Measurements from ENCODE around the gene SLC16A12. TPM values are rescaled to one million over a fixed set of nuclear protein-coding genes. Genes with fewer than 3 reads are reported as not detected.
"Not testable (repeated sequence)": the region's sequence is repeated elsewhere in the genome, so short reads cannot be mapped to it uniquely, and the experiment has no call there.

The SLC16A12 gene
- total RNA-seq, 1 experiment from 2014 or later: 1.0 TPM

DNA sequence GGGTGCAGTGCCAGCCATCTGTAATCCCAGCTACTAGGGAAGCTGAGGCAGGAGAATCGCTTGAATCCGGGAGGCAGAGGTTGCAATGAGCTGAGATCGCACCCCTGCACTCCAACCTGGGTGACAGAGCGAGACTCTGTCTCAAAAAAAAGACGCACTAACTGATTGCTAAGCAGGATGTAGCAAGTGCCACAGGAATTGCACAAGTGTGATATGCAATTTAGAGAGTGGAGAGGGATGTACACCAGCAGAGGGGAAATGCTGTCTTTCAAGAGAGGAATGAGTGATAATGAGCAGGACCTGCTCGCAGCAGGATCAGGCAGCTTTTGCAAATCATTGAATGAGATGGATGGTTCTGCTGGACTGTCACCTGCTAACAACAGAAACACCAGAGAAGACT is 13.3 kb upstream of the SLC16A12 start:
- peaks cover 14% of the 10 kb centered on the region for H3K36me3 Mint-ChIP-seq (ENCODE audit: insufficient read depth, unreplicated experiment)
- intact Hi-C loops (cut with micrococcal nuclease; ENCODE audit: unreplicated experiment): no loop called here
- H3K9me3 Mint-ChIP-seq (ENCODE audit: low read depth, unreplicated experiment): no peaks in the 10 kb centered on the region
- H3K4me1 Mint-ChIP-seq (ENCODE audit: low read depth, unreplicated experiment): peaks cover 41% of the 10 kb centered on the region
- no peak overlapping the region for H3K4me3 Mint-ChIP-seq (ENCODE audit: low read depth, unreplicated experiment)
- TF ChIP-seq, protein P1, sequence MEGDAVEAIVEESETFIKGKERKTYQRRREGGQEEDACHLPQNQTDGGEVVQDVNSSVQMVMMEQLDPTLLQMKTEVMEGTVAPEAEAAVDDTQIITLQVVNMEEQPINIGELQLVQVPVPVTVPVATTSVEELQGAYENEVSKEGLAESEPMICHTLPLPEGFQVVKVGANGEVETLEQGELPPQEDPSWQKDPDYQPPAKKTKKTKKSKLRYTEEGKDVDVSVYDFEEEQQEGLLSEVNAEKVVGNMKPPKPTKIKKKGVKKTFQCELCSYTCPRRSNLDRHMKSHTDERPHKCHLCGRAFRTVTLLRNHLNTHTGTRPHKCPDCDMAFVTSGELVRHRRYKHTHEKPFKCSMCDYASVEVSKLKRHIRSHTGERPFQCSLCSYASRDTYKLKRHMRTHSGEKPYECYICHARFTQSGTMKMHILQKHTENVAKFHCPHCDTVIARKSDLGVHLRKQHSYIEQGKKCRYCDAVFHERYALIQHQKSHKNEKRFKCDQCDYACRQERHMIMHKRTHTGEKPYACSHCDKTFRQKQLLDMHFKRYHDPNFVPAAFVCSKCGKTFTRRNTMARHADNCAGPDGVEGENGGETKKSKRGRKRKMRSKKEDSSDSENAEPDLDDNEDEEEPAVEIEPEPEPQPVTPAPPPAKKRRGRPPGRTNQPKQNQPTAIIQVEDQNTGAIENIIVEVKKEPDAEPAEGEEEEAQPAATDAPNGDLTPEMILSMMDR (IDR thresholded peaks at IDR 0.05; ENCODE audit: unreplicated experiment): no peak
- CTCF ChIA-PET: no interaction called here
- no TSS peak for BruUV-seq (replicated peaks)
- H3K27me3 Mint-ChIP-seq (ENCODE audit: unreplicated experiment): no peaks in the 10 kb centered on the region
- no peak for DNase-seq
- H3K27ac Mint-ChIP-seq (ENCODE audit: unreplicated experiment): no peak overlapping the region

DNA sequence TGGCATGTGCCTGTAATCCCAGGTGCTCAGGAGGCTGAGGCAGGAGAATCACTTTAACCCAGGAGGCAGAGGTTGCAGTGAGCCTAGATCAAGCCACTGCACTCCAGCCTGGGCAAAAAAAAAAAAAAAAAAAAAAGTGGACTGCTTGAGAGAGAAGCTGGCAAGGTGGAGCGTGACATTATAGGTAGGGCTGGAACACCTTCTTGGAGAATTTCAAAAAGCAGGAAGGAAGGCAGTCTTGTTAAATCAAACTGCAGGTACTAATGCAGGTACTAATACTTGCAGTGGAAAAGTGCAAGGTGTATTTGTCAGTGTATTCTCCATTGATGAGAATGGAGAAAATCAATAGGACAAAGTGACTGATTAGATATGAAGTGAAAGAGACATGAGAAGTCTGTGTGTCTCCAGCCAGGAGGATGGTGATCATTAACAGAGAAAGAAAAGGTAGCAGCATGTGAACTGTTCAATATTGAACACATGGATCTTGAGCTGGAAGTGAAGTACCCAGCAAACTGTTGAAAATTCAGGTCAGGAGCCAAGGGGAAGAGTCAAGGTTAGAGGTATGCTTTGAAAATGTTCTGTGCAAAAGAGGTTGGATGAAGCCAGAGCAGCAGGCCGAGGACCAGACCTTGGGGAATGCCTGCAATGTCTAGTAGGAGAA is 12.6 kb upstream of the SLC16A12 start:
- Mint-ChIP-seq H3K36me3 (ENCODE audit: insufficient read depth, unreplicated experiment) (peaks cover 7% of the 10 kb centered on the region), H3K27ac (ENCODE audit: unreplicated experiment) (no peak overlapping the region), H3K4me1 (ENCODE audit: low read depth, unreplicated experiment) (peaks cover 34% of the 10 kb centered on the region), H3K27me3 (ENCODE audit: unreplicated experiment) (no peaks in the 10 kb centered on the region), H3K9me3 (ENCODE audit: low read depth, unreplicated experiment) (no peaks in the 10 kb centered on the region), H3K4me3 (ENCODE audit: low read depth, unreplicated experiment) (no peak overlapping the region)
- TF ChIP-seq, protein P1 (IDR thresholded peaks at IDR 0.05; ENCODE audit: unreplicated experiment): no peak
- DNase-seq: no peak
- intact Hi-C loops (cut with micrococcal nuclease; ENCODE audit: unreplicated experiment): no loop called here
- CTCF ChIA-PET: interaction anchor here (0.6 kb wide), 1 partner anchor 233 kb away, joined by 4 read pairs; no protein-coding TSS in a partner anchor
- BruUV-seq (replicated peaks): no TSS peak

DNA sequence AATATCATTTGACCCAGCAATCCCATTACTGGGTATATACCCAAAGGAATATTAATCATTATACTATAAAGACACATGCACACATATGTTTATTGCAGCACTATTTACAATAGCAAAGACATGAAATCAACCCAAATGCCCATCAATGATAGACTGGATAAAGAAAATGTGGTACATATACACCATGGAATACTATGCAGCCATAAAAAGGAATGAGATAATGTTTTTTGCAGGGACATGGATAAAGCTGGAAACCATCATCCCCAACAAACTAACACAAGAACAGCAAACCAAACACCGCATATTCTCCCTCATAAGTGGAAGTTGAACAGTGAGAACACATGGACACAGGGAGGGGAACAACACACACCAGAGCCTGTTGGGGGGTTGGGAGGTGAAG is 11.3 kb upstream of the SLC16A12 start:
- H3K36me3 Mint-ChIP-seq (ENCODE audit: insufficient read depth, unreplicated experiment); H3K27me3 Mint-ChIP-seq (ENCODE audit: unreplicated experiment); H3K4me3 Mint-ChIP-seq (ENCODE audit: low read depth, unreplicated experiment); H3K27ac Mint-ChIP-seq (ENCODE audit: unreplicated experiment); CTCF ChIA-PET; DNase-seq; BruUV-seq (replicated peaks); H3K9me3 Mint-ChIP-seq (ENCODE audit: low read depth, unreplicated experiment); intact Hi-C loops (cut with micrococcal nuclease; ENCODE audit: unreplicated experiment): not testable (repeated sequence)
- H3K4me1 Mint-ChIP-seq (ENCODE audit: low read depth, unreplicated experiment): peaks cover 32% of the 10 kb centered on the region

DNA sequence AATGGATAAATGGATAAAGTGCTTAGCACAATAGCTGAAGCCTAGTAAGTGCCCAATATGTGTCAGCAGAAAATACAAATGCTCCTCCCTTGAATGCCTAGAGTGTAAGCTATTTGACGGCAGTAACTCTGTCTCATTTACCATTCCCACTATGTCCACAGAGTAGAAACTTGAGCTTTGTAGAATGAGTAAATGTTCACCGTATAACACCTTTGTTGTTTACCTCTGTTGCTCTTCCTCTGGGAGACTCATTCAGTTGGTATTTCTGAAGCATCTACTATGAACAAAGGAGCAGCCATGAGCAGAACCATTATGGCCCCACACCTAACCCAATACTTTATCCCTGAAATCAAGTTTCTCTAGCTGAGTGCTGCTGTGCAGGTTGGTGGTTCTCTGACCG is 8.4 kb upstream of the SLC16A12 start:
- H3K27me3 Mint-ChIP-seq (ENCODE audit: unreplicated experiment): peaks cover 7% of the 10 kb centered on the region
- no peaks in the 10 kb centered on the region for H3K9me3 Mint-ChIP-seq (ENCODE audit: low read depth, unreplicated experiment)
- no peak for DNase-seq
- no peak overlapping the region for H3K27ac Mint-ChIP-seq (ENCODE audit: unreplicated experiment)
- TF ChIP-seq, protein P1 (IDR thresholded peaks at IDR 0.05; ENCODE audit: unreplicated experiment): no peak
- H3K36me3 Mint-ChIP-seq (ENCODE audit: insufficient read depth, unreplicated experiment): no peaks in the 10 kb centered on the region
- CTCF ChIA-PET: no interaction called here
- intact Hi-C loops (cut with micrococcal nuclease; ENCODE audit: unreplicated experiment): no loop called here
- BruUV-seq (replicated peaks): no TSS peak
- H3K4me1 Mint-ChIP-seq (ENCODE audit: low read depth, unreplicated experiment): peaks cover 13% of the 10 kb centered on the region
- H3K4me3 Mint-ChIP-seq (ENCODE audit: low read depth, unreplicated experiment): no peak overlapping the region

DNA sequence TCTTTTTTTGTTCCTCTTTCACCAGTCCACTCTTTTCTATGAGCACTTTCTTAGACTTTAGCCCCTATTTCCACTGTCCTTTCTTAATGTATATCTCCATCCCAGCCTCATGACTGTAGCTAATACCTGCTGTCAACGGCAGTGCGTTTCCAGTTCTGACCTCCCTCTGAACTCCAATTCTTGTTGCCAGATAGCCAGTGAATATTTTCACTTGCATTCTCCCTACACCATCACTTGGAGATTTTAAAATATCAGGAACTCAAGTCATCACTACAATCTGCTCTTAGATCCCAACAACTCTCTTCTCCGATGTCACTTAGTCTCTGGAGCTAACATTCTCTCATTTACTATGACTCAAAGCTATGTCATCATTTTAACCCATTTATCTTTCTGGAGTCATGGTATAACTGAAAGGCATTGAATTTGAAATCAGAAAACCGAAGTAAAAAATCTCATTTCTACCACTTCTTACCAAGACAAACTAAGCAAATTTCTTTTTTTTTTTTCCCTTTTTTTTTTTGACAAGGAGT is 5.1 kb upstream of the SLC16A12 start:
- H3K36me3 Mint-ChIP-seq (ENCODE audit: insufficient read depth, unreplicated experiment): no peaks in the 10 kb centered on the region
- CTCF ChIA-PET: no interaction called here

More for the DNA sequence above, 5.1 kb upstream of the SLC16A12 start:
- intact Hi-C loops (cut with micrococcal nuclease; ENCODE audit: unreplicated experiment): no loop called here
- BruUV-seq (replicated peaks): no TSS peak
- Mint-ChIP-seq H3K27ac (ENCODE audit: unreplicated experiment) (no peak overlapping the region), H3K4me1 (ENCODE audit: low read depth, unreplicated experiment) (no peaks in the 10 kb centered on the region), H3K4me3 (ENCODE audit: low read depth, unreplicated experiment) (no peak overlapping the region), H3K27me3 (ENCODE audit: unreplicated experiment) (peaks cover 9% of the 10 kb centered on the region), H3K9me3 (ENCODE audit: low read depth, unreplicated experiment) (no peaks in the 10 kb centered on the region)
- DNase-seq: no peak
- TF ChIP-seq, protein P1 (IDR thresholded peaks at IDR 0.05; ENCODE audit: unreplicated experiment): no peak
